Type B pancreatic cell (in vitro differentiated cells): Measurements from ENCODE around the gene FOXP3. TPM values are rescaled to one million over a fixed set of nuclear protein-coding genes. Genes with fewer than 3 reads are reported as not detected.
A peak's percentile ranks its signal among the peaks of the same experiment; 100 is the strongest.

ENCODE experiments used
- DNase-seq: peaks from one replicate; pipeline ENCODE4 v3.0.0; 2021; ENCODE audit warnings: mixed read lengths; ENCODE audit not compliant: unreplicated experiment; ENCODE audit errors: extremely low spot score
- H3K27ac Mint-ChIP-seq: 2 replicates; pipeline ENCODE4 v1.8.0; 2021; ENCODE audit warnings: mild to moderate bottlenecking, mixed read lengths
- H3K27me3 Mint-ChIP-seq: 2 replicates; pipeline ENCODE4 v1.8.0; 2021; ENCODE audit warnings: mixed read lengths
- H3K36me3 Mint-ChIP-seq: 2 replicates; pipeline ENCODE4 v1.8.0; 2021; ENCODE audit warnings: mixed read lengths
- H3K4me1 Mint-ChIP-seq: one replicate; pipeline ENCODE4 v1.8.0; 2021; ENCODE audit warnings: mixed read lengths; ENCODE audit not compliant: unreplicated experiment
- H3K4me3 Mint-ChIP-seq: 2 replicates; pipeline ENCODE4 v1.8.0; 2021; ENCODE audit warnings: mild to moderate bottlenecking, mixed read lengths
- H3K9me3 Mint-ChIP-seq: 2 replicates; pipeline ENCODE4 v1.8.0; 2021; ENCODE audit warnings: mixed read lengths
- CTCF ChIP-seq: fragments of 200-600 bp; sonication (generic); conservative IDR thresholded peaks from 2 replicates; pipeline ENCODE4 v1.5.0; 2021; ENCODE audit warnings: antibody characterized with exemption, mild to moderate bottlenecking
- total RNA-seq: library from RNA; stranded (reverse); gene quantifications from 2 replicates; pipeline ENCODE4 v1.2.1, GENCODE V29; 2021; ENCODE audit warnings: low replicate concordance

Gene FOXP3
- total RNA-seq, 1 donor from 2014 or later = 0.58 TPM

DNA sequence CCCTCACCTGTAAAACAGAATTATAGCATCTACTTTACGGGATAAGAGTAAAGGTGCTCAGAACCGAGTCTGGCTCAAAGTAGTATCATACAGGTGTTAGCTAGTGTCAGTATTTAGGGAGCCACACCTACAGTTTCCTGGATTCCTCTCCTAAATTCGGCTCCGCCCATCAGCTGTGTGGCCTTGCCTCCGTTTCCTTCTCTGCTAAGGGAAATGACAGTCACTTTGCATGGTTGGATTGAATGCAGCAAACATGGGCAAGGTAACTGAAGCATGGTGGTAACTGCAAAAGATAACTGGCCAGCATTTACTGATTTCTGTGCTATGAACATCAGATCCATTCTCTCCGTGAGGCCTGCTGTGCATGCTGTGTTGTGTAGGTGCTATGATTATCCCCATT lies 7.9 kb upstream of the FOXP3 start:
- Mint-ChIP-seq H3K27ac (peak overlapping the region; percentile 59), H3K27me3 (no peaks in the 10 kb centered on the region), H3K9me3 (no peaks in the 10 kb centered on the region), H3K4me1 (peaks cover 14% of the 10 kb centered on the region), H3K36me3 (peaks cover 4% of the 10 kb centered on the region), H3K4me3 (peak overlapping the region; percentile 56)
- TF ChIP-seq CTCF = no peak
- no peak for DNase-seq

GRCh38 chrX:49271341-49271740 lies 6.8 kb upstream of the FOXP3 start:
- no peak for DNase-seq
- Mint-ChIP-seq H3K9me3 (no peaks in the 10 kb centered on the region), H3K27me3 (no peaks in the 10 kb centered on the region), H3K36me3 (peaks cover 4% of the 10 kb centered on the region), H3K27ac (peak overlapping the region; percentile 90), H3K4me1 (peaks cover 14% of the 10 kb centered on the region), H3K4me3 (peak overlapping the region; percentile 81)
- no peak for TF ChIP-seq CTCF

- no peak overlapping the region for H3K27ac Mint-ChIP-seq
These were observed 5.9 kb upstream of the FOXP3 start for GRCh38 chrX:49270249-49270921.

GRCh38 chrX:49269767-49270248 lies 5.3 kb upstream of the FOXP3 start, which contains the start of gene PPP1R3F:
TSS of gene PPP1R3F (plus strand) at chrX:49269793. CDS start at chrX:49269870, 77 bp downstream.
- Mint-ChIP-seq H3K4me1 (peaks cover 8% of the 10 kb centered on the region), H3K27me3 (no peaks in the 10 kb centered on the region), H3K9me3 (no peaks in the 10 kb centered on the region), H3K4me3 (peak within 1 kb of the TSS; percentile 95), H3K36me3 (peaks cover 3% of the 10 kb centered on the region), H3K27ac (peak within 1 kb of the TSS; percentile 99)
- TF ChIP-seq CTCF = no peak
- no peak for DNase-seq

More at GRCh38 chrX:49270249-49270921, 5.9 kb upstream of the FOXP3 start:
- H3K4me3 Mint-ChIP-seq = peak overlapping the region; percentile 81
- no peaks in the 10 kb centered on the region for H3K9me3 Mint-ChIP-seq
- no peak for DNase-seq
- peaks cover 14% of the 10 kb centered on the region for H3K4me1 Mint-ChIP-seq
- no peaks in the 10 kb centered on the region for H3K27me3 Mint-ChIP-seq
- TF ChIP-seq CTCF = no peak
- peaks cover 4% of the 10 kb centered on the region for H3K36me3 Mint-ChIP-seq

- Mint-ChIP-seq H3K36me3 (no peaks in the 10 kb centered on the region), H3K9me3 (no peaks in the 10 kb centered on the region), H3K27me3 (no peaks in the 10 kb centered on the region), H3K27ac (peak overlapping the region; percentile 99), H3K4me1 (peaks cover 3% of the 10 kb centered on the region), H3K4me3 (peak overlapping the region; percentile 95)
- DNase-seq = peak; percentile 90
- TF ChIP-seq CTCF = no peak
These were observed 4.7 kb upstream of the FOXP3 start for GRCh38 chrX:49269010-49269766.
